Measurements from ENCODE around the gene ZBTB12. TPM values are rescaled to one million over a fixed set of nuclear protein-coding genes. Genes with fewer than 3 reads are reported as not detected.

ZBTB12 gene
- total and polyA plus RNA-seq, 9 of the 15 experiments (the other 6 are each of a cell fraction or from before 2014, with no cell fraction given) = 0.03 to 12.4 (median 5.8) TPM; not detected in 1

DNA sequence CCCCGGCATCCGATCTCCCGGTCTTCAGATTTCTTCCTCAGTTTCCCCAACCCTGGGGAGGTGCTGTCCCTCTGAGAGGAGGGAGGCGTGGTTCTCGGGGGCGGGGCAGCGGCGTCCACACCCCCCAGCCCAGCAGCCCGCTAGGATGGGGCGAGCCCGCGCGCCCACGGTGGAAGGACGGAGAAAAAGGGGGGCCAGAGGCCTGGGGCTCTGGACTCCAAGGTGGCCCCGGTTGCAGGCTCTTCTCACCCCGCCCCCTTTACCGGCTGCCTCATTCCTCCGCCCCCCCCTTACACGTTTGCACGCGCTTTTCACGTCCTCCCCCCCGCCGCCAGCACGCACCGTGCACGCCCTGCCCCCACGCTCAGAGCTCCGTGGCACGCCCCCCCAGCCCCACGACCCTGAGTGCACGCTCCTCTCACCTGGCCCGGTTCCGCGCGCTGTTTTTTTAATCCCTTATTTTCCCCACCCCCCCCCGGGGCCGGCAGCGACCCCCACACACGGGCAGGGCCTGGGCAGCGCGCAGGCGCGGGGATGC is 402 bp downstream of the ZBTB12 start (continued):
- TF ChIP-seq, protein P1, sequence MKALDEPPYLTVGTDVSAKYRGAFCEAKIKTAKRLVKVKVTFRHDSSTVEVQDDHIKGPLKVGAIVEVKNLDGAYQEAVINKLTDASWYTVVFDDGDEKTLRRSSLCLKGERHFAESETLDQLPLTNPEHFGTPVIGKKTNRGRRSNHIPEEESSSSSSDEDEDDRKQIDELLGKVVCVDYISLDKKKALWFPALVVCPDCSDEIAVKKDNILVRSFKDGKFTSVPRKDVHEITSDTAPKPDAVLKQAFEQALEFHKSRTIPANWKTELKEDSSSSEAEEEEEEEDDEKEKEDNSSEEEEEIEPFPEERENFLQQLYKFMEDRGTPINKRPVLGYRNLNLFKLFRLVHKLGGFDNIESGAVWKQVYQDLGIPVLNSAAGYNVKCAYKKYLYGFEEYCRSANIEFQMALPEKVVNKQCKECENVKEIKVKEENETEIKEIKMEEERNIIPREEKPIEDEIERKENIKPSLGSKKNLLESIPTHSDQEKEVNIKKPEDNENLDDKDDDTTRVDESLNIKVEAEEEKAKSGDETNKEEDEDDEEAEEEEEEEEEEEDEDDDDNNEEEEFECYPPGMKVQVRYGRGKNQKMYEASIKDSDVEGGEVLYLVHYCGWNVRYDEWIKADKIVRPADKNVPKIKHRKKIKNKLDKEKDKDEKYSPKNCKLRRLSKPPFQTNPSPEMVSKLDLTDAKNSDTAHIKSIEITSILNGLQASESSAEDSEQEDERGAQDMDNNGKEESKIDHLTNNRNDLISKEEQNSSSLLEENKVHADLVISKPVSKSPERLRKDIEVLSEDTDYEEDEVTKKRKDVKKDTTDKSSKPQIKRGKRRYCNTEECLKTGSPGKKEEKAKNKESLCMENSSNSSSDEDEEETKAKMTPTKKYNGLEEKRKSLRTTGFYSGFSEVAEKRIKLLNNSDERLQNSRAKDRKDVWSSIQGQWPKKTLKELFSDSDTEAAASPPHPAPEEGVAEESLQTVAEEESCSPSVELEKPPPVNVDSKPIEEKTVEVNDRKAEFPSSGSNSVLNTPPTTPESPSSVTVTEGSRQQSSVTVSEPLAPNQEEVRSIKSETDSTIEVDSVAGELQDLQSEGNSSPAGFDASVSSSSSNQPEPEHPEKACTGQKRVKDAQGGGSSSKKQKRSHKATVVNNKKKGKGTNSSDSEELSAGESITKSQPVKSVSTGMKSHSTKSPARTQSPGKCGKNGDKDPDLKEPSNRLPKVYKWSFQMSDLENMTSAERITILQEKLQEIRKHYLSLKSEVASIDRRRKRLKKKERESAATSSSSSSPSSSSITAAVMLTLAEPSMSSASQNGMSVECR (CRISPR knock-in tag; IDR thresholded peaks at IDR 0.05) = peak; percentile 59
- TF ChIP-seq BCOR (IDR thresholded peaks at IDR 0.05) = peak; percentile 75
- TF ChIP-seq, protein P2, sequence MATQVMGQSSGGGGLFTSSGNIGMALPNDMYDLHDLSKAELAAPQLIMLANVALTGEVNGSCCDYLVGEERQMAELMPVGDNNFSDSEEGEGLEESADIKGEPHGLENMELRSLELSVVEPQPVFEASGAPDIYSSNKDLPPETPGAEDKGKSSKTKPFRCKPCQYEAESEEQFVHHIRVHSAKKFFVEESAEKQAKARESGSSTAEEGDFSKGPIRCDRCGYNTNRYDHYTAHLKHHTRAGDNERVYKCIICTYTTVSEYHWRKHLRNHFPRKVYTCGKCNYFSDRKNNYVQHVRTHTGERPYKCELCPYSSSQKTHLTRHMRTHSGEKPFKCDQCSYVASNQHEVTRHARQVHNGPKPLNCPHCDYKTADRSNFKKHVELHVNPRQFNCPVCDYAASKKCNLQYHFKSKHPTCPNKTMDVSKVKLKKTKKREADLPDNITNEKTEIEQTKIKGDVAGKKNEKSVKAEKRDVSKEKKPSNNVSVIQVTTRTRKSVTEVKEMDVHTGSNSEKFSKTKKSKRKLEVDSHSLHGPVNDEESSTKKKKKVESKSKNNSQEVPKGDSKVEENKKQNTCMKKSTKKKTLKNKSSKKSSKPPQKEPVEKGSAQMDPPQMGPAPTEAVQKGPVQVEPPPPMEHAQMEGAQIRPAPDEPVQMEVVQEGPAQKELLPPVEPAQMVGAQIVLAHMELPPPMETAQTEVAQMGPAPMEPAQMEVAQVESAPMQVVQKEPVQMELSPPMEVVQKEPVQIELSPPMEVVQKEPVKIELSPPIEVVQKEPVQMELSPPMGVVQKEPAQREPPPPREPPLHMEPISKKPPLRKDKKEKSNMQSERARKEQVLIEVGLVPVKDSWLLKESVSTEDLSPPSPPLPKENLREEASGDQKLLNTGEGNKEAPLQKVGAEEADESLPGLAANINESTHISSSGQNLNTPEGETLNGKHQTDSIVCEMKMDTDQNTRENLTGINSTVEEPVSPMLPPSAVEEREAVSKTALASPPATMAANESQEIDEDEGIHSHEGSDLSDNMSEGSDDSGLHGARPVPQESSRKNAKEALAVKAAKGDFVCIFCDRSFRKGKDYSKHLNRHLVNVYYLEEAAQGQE (IDR thresholded peaks at IDR 0.05; ENCODE audit: borderline replicate concordance) = no peak
- TF ChIP-seq, protein P2 (CRISPR knock-in tag; IDR thresholded peaks at IDR 0.05; ENCODE audit: low read depth) = peak; percentile 79; the same call in 1 of the 2 replicates
- TF ChIP-seq FOXP1 (CRISPR knock-in tag; IDR thresholded peaks at IDR 0.05) = peak; percentile 8; the same call in 1 of the 2 replicates
- peak; percentile 80 for TF ChIP-seq RBM22 (IDR thresholded peaks at IDR 0.05; ENCODE audit: low read depth, low read length, poor library complexity, severe bottlenecking)
- no peak for TF ChIP-seq SPI1 (IDR thresholded peaks at IDR 0.05; ENCODE audit: borderline replicate concordance, low read depth, low read length)
- TF ChIP-seq, protein P3, sequence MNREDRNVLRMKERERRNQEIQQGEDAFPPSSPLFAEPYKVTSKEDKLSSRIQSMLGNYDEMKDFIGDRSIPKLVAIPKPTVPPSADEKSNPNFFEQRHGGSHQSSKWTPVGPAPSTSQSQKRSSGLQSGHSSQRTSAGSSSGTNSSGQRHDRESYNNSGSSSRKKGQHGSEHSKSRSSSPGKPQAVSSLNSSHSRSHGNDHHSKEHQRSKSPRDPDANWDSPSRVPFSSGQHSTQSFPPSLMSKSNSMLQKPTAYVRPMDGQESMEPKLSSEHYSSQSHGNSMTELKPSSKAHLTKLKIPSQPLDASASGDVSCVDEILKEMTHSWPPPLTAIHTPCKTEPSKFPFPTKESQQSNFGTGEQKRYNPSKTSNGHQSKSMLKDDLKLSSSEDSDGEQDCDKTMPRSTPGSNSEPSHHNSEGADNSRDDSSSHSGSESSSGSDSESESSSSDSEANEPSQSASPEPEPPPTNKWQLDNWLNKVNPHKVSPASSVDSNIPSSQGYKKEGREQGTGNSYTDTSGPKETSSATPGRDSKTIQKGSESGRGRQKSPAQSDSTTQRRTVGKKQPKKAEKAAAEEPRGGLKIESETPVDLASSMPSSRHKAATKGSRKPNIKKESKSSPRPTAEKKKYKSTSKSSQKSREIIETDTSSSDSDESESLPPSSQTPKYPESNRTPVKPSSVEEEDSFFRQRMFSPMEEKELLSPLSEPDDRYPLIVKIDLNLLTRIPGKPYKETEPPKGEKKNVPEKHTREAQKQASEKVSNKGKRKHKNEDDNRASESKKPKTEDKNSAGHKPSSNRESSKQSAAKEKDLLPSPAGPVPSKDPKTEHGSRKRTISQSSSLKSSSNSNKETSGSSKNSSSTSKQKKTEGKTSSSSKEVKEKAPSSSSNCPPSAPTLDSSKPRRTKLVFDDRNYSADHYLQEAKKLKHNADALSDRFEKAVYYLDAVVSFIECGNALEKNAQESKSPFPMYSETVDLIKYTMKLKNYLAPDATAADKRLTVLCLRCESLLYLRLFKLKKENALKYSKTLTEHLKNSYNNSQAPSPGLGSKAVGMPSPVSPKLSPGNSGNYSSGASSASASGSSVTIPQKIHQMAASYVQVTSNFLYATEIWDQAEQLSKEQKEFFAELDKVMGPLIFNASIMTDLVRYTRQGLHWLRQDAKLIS (CRISPR knock-in tag; IDR thresholded peaks at IDR 0.05) = 0 out of 2 replicates have a peak, but pooled peaks have one; percentile 12
- peak; percentile 41 for TF ChIP-seq POLR2A (conservative IDR thresholded peaks at IDR 0.05)
- peak; percentile 43; the same call in 1 of the 2 replicates for TF ChIP-seq GABPB1 (CRISPR knock-in tag; IDR thresholded peaks at IDR 0.05)
- no peak for TF ChIP-seq TCF7L2 (IDR thresholded peaks at IDR 0.05; ENCODE audit: low read depth, low read length)
